Ishikawa (cell line): ENCODE measurements around the gene ATXN1.

ENCODE experiments used
- CREB1 ChIP-seq: IDR thresholded peaks from 2 replicates; pipeline ENCODE4 v1.6.1; 2012; ENCODE audit warnings: low read depth
- EGR1 ChIP-seq: IDR thresholded peaks from 2 replicates; pipeline ENCODE4 v1.6.1; 2012
- EP300 ChIP-seq: IDR thresholded peaks from 2 replicates; pipeline ENCODE4 v1.6.1; 2012; ENCODE audit warnings: borderline replicate concordance
- FOXM1 ChIP-seq: IDR thresholded peaks from 2 replicates; pipeline ENCODE4 v1.6.1; 2012; ENCODE audit warnings: low read depth, borderline replicate concordance
- RAD21 ChIP-seq: IDR thresholded peaks from 2 replicates; pipeline ENCODE4 v1.6.1; 2012; ENCODE audit warnings: low read depth
- REST ChIP-seq: IDR thresholded peaks from 2 replicates; pipeline ENCODE4 v1.6.1; 2012; ENCODE audit warnings: low read depth, mild to moderate bottlenecking
- TAF1 ChIP-seq: IDR thresholded peaks from 2 replicates; pipeline ENCODE4 v1.6.1; 2012; ENCODE audit warnings: low read depth, mild to moderate bottlenecking
- USF1 ChIP-seq: IDR thresholded peaks from 2 replicates; pipeline ENCODE4 v1.6.1; 2012
- YY1 ChIP-seq: IDR thresholded peaks from 2 replicates; pipeline ENCODE4 v1.6.1; 2012; ENCODE audit warnings: low read depth
- ZBTB7A ChIP-seq: IDR thresholded peaks from 2 replicates; pipeline ENCODE4 v1.6.1; 2012; ENCODE audit warnings: low read depth
- TF ChIP-seq, protein P1 (sequence below): IDR thresholded peaks from 2 replicates; pipeline ENCODE4 v1.6.1; 2012

DNA sequence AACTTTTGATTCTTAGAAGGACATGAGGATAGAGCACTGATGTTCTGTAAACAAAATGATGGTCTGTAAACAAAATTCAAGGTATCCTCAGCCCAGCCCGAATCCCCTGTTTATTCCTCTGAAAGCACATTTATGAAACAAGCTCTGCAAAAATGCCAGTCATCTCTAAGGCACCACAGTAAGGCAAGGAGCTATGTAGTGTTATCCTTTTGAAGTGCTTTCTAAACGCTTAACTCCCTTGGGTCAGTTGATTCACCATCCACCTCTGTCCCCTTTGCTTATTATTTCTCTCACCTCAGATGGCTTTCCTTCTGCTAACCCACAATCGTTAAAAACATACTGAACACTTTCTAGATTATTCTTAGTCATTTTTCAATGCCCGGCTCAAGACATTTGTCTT is 93.8 kb downstream of the ATXN1 start:
- TF ChIP-seq USF1, result no peak
- TF ChIP-seq CREB1, result no peak
- no peak for TF ChIP-seq REST
- no peak for TF ChIP-seq TAF1
- no peak for TF ChIP-seq YY1
- TF ChIP-seq RAD21, result no peak
- TF ChIP-seq EGR1, result no peak
- TF ChIP-seq EP300, result no peak
- TF ChIP-seq, protein P1, sequence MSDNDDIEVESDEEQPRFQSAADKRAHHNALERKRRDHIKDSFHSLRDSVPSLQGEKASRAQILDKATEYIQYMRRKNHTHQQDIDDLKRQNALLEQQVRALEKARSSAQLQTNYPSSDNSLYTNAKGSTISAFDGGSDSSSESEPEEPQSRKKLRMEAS, result no peak
- no peak for TF ChIP-seq FOXM1
- TF ChIP-seq ZBTB7A, result no peak
